GM18873 (cell line): Measurements from ENCODE around the gene REXO1.

ENCODE experiments used
- ATAC-seq: cut with Tn5 transposase; IDR thresholded peaks from one replicate; pipeline ENCODE4 v1.9.1; 2021; ENCODE audit warnings: mild to moderate bottlenecking, moderate library complexity, moderate number of reproducible peaks; ENCODE audit not compliant: unreplicated experiment, low FRiP score

The REXO1 gene

DNA sequence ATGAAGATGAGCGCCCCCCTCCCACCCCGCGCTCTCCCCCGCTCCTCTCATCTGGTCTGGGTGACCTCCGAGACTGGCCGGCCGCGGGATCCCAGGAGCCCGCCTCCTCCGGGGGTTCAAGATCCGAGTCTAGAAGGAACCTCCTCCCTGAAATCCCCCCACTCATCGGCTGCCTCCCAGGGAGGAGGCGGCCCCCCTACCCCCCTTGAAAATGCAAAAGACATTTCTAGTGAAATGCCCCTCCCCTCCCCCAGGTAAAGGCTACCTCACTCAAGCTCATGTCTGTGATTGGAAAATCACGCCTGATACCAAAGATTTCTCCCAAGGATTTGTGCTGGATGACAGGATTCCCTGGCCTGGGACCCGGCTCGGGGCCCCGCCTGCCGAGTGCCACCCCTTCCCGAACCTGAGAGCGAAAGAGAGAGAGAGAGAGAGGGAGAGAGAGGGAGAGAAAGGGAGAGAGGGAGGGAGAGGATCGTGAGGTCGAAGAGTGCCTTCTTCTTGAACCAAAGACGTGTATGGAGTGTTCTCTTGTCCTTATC is 71.6 kb downstream of the REXO1 start:
- ATAC-seq = no peak

DNA sequence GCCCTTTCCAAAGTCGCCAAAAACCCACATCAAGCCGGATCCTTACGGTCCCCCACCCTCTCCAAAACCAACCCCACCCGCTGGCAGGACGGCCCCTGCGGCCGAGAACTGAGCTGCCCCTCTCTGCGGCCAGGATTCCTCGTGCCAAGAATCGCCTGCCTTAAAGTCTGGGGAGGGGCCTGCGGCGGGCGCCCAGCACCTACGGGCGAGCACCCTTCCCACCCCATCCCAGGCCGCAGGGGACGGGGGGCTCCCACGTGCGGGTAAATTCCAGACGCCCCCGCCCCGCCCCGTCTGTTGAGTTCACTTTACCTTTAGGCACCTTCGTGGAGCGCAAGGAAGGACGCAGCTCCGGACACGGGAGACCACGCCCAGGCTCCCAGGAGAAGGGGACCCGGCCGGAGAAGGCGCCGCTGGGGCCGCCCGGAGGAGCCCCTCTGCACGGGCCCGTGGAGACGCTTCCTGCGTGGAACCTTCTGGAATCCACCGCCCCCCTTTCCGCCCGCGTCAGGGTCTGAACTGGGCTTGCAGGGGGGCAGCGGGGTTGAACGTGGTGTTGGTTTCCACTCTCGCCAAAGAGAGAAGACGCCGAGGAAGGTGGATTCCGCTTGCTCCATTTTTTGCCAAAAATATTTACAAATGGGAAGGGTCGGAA is 72.2 kb downstream of the REXO1 start:
- ATAC-seq = no peak

DNA sequence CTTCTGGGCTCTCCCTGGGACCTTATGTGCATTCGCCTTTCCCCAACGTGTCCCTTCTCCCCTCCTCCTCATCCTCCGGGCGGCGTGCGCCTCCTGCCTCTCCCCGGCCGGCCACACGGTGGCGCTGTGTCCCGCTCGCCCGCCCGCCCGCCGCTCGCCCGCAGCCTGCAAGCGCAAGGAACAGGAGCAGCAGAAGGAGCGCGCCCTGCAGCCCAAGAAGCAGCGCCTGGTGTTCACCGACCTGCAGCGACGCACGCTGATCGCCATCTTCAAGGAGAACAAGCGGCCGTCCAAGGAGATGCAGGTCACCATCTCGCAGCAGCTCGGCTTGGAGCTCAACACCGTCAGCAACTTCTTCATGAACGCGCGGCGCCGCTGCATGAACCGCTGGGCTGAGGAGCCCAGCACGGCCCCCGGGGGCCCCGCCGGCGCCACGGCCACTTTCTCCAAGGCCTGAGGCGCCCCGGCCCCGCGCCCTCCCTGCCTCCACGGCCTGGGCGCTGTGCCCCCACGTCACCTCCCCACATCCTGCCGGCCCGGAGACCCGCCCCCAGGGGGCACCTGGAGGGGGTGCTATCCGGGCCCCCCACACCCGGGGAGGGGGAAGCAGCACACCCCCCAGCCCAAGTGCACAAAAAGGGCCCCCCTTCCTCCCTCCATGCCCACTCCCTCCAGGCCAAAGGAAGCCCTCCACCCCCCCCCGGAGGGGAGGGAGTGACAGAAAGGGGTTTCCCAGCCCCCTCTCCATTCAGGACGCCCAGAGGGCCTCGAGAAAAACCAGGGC is 73.1 kb downstream of the REXO1 start:
- no peak for ATAC-seq

DNA sequence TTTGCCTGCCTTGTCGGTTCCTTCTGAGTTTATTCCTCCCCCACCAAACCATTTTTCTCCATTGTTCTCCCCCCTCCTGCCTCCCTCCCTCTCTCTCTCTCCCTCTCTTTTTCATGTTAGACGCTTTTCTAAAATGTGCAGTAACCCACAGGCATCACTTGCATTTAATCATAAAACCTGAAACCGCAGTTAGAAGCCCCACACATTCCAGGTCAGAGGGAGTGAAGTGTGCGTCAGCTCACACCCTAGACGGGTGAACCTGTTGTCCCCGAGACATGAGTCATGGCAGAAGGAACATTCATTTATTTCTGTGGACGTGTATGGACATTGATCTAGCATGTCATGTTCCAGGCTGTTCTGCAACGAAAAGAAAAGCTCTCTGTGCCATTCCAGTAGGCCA is 75.1 kb downstream of the REXO1 start:
- no peak for ATAC-seq

DNA sequence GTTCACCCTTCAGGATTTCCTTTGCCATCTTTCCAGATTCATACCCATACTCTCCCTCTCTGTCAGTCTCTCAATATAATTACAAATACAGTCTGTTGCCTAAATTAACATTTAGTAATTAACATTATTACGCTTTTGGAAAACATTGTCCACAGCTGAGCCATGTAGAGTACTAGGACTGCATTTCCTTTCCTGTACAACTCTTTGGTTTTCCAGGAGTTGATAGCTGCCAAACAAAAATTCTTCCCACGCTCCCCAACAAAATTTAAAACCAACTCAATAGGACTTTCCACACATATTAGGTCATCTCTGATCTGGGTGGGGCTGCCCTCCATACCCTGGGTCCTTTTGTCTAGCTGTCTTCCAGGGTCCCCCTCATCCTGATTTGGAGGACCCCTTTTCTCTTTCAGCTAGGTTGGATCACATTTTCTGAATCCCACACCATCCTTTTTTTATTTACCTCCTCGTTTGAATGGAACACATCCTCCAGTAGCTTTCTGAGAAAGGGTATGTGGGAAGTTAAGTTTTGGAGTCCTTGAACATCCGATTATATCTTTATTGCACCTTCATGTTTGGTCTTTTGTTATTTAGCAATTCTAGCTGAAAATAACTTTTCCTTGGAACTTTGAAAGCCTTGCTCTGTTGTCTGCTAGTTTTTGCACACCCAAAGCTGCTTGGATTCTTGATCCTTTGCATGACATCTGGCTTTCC is 77.3 kb downstream of the REXO1 start:
- no peak for ATAC-seq

DNA sequence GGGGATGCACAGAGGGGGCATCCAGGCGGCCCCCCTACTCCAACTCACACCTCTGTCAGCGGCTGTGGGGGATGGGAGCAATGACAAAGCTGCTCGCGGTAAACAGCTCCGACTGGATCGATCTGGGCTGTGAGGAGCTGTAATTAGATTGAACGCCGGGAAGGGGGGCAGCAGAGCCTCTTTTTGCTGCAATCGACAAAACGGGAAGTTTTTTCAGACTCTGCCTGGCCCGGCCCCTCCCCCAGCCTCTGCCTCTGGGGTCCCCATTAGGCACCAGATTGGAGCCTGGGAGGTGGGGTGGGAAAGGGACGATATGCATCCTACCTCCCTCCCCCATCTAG is 78.7 kb downstream of the REXO1 start:
- no peak for ATAC-seq

DNA sequence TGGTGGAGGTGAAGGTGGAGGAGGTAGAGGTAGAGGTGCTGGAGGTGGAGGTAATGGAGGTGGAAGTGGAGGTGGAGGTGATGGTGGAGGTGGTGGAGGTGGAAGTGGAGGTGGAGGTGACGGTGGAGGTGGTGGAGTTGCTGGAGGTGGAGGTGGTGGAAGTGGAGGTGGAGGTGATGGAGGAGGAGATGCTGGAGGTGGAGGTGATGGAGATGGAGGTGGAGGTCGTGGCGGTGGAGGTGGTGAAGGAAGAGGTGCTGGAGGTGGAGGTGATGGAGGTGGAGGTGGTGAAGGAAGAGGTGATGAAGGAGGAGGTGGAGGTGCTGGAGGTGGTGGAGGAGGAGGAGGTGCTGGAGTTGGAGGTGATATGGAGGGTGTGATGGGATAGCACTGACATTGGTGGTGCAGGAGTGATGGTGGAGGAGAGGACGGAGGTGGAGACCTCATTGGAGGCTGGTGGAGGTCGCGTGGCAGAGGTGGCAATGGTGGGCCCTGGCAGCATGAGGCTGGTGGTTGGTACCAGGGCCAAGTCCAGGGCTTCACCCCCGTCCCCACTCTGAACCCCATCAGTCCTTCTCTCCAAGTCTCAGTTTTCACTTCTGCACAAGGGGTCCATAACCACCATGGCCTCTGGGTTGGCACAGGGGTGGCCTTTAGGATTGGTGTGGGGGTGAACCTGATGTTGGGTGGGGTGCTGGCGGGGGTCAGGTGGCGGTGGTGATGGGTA is 79.2 kb downstream of the REXO1 start:
- ATAC-seq = no peak

DNA sequence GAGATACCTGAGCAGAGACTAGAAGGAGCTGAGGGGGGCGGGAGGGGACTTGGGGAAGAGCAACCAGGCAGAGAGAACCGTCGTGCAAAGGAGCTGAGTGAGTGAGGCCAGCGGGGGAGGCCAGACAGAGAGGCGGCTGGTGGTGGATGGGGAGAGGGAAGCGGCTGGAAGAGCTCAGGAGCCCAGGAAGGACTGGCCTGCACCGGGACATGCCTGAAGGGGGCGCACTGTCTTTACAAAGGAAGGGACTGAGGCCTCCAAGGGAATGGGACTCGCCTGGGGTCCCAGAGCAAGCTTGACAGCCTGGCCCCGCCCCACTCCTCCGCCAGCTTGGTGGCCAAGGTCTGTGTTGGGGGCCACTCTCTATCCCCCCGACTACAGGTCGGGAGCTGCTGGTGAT is 80.0 kb downstream of the REXO1 start:
- ATAC-seq = no peak

DNA sequence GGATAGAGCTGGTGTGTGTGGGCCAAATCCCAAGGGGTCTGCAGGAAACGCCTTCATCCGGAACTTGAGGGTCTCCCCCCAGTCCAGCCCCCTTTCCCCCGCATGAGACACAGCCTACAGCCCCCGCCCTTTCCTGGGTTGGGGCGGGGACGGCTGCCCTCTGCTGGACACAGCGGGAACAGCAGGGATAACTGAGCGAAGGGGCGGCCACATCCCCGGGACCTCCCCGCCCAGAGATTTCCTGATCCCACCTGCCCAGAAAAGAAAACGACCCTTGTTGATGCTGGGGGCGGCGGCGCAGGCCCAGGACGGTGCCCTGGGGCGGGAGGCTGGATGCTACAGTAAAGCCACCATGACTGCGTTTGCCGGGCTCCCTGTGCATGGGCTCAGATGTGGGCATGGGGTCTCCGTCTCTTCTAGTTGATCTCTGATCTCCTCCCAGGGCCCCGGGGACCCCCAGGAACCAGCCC is 80.8 kb downstream of the REXO1 start:
- ATAC-seq = no peak

DNA sequence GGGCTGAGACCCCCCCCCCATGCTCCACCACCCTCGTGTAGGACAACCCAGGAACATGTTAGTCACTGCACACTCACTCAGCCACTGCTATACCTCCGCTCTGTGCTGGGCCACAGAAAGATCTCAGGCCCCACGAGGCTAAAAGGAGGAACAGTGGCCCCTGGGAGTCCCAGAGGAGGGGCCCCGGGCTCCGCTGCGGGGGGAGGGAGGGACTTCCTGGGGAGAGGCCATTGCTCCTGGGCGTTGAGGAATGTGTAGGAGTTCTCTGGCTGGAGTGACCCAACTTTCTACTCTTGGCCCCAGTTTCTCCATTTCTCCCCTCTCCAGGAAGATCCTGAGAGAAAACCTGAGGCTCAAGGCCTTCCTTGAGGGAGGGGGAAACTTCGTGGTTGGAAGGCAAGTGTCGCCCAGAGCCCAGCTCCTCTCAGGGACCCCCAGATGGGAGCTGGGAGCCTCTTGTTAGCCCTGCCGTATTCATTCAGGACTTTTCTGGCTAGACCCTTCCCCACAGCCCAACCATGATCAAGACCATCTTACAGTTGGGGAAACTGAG is 81.4 kb downstream of the REXO1 start:
- ATAC-seq = no peak

DNA sequence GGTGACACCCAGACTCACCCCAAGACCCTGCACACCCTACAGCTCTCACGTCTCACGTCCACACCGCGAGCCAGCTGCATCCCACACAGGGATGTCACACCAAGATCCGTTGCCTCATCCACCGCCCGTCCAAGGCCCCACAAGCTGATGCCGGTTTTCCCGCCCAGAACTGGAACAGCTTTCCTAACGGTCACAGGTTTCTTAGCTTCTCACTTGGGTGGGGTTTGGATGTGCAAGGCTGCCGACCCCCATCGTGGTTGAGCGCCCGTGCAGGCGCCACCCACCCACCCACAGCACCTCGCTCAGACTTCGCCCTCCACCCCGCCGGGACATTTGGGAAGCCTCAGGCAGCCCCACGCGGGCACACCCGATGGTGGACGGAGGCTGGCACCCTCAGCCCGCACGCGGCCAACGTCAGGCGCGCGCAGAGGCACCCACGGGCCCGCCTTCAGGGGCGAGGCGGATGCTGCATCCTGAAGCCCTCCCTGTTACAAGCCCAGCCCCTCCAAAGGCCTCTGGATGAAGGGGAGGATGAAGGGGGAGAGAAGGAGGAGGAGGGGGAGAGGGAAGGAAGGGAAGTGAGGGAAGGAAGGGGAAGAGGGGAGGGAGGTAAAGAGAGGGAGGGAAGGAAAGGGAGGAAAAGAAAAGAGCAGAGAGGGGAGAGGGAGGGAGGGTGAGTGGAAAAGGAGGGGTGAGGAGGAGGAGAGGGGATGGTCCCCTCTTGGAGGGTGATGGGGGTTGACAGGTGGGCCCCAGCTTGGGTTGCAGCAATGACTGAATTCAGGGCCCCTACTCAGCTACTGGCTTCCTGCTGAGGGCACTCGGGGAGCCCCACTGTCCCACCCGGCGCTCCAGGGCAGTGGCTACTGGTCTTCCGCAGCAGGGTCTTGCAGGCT is 82.1 kb downstream of the REXO1 start:
- ATAC-seq = no peak
